Keratinocyte (primary cell): ENCODE data around the gene IGFBP4.

Experiments used
- CTCF ChIP-seq, 3 experiments: IDR thresholded peaks in 1 of 3; conservative IDR thresholded peaks in 1 of 3; optimal IDR thresholded peaks in 1 of 3; 2 replicates in 2 of 3; 3 replicates in 1 of 3; pipeline versions ENCODE3 to v1.5.1; 2011; ENCODE audit warnings: low read length in 3 of 3, mild to moderate bottlenecking in 3 of 3, moderate library complexity in 2 of 3, control low read depth in 1 of 3, inconsistent platforms in 1 of 3; ENCODE audit not compliant: insufficient read depth in 2 of 3; ENCODE audit errors: extremely low read depth in 1 of 3
- EZH2 ChIP-seq: IDR thresholded peaks from one replicate; pipeline ENCODE4 v1.6.1; 2012; ENCODE audit warnings: inconsistent platforms, mild to moderate bottlenecking, low read length, moderate library complexity

GRCh38 chr17:40460968-40461731 lies 17.9 kb downstream of the IGFBP4 start:
- TF ChIP-seq CTCF (optimal IDR thresholded peaks at IDR 0.05 in 1 of 3, IDR thresholded peaks at IDR 0.05 in 1 of 3, conservative IDR thresholded peaks at IDR 0.05 in 1 of 3; ENCODE audit: extremely low read depth in 1 of 3, insufficient read depth in 2 of 3, low read length in 3 of 3) = no peak
- no peak for TF ChIP-seq EZH2
